Natural killer cell (primary cell): ENCODE results near the gene CYP2C8. TPM values are rescaled to one million over a fixed set of nuclear protein-coding genes. Genes with fewer than 3 reads are reported as not detected.
"Not testable (repeated sequence)": the region's sequence is repeated elsewhere in the genome, so short reads cannot be mapped to it uniquely, and the experiment has no call there.

Experiments used
- ATAC-seq, 3 donors: fragments of 150-1000 bp in 2 of 3; fragments of 200-7000 bp in 1 of 3; cut with Tn5 transposase; 1 replicate in 1 of 3; 2 replicates in 2 of 3; pipeline ENCODE4 v1.10.0; 2021; ENCODE audit warnings: mild to moderate bottlenecking in 2 of 3, moderate library complexity in 2 of 3
- DNase-seq, 2 donors: peaks; one replicate each; pipeline versions ENCODE4 v3.0.0 to v3.0.0-alpha.2; 2013 to 2021; ENCODE audit warnings: mixed read lengths in 1 of 2
- H3K27ac ChIP-seq: one replicate; pipeline ENCODE4 v1.5.1; 2013; ENCODE audit warnings: mild to moderate bottlenecking, low read length
- H3K27me3 ChIP-seq: one replicate; pipeline ENCODE4 v1.6.1; 2013; ENCODE audit warnings: low read length; ENCODE audit not compliant: control insufficient read depth, insufficient read depth
- H3K36me3 ChIP-seq: one replicate; pipeline ENCODE4 v1.6.1; 2013; ENCODE audit warnings: low read length; ENCODE audit not compliant: control insufficient read depth, insufficient read depth
- H3K4me1 ChIP-seq: one replicate; pipeline ENCODE4 v1.6.1; 2013; ENCODE audit warnings: low read length; ENCODE audit not compliant: control insufficient read depth, insufficient read depth
- H3K4me3 ChIP-seq: one replicate; pipeline ENCODE4 v1.5.1; 2013; ENCODE audit warnings: low read length
- H3K9me3 ChIP-seq: one replicate; pipeline ENCODE4 v1.6.1; 2013; ENCODE audit warnings: low read length; ENCODE audit not compliant: control insufficient read depth, insufficient read depth
- H3K27ac Mint-ChIP-seq, 2 donors: one replicate each; pipeline ENCODE4 v1.8.0; 2022; ENCODE audit warnings: mild to moderate bottlenecking in 2 of 2, mixed read lengths in 2 of 2, moderate library complexity in 1 of 2
- H3K27me3 Mint-ChIP-seq, 2 donors: one replicate each; pipeline ENCODE4 v1.8.0; 2022; ENCODE audit warnings: low read depth in 2 of 2, mixed read lengths in 2 of 2
- H3K36me3 Mint-ChIP-seq: one replicate; pipeline ENCODE4 v1.8.0; 2022; ENCODE audit warnings: mixed read lengths
- H3K4me1 Mint-ChIP-seq, 2 donors: one replicate each; pipeline ENCODE4 v1.8.0; 2022; ENCODE audit warnings: mixed read lengths in 2 of 2
- H3K4me3 Mint-ChIP-seq: one replicate; pipeline ENCODE4 v1.8.0; 2022; ENCODE audit warnings: mild to moderate bottlenecking, moderate library complexity, mixed read lengths
- H3K9me3 Mint-ChIP-seq, 2 donors: one replicate each; pipeline ENCODE4 v1.8.0; 2022; ENCODE audit warnings: mixed read lengths in 2 of 2
- WGBS: methylation state at CpG from one replicate; pipeline ENCODE4 v1.1.7; 2013; ENCODE audit warnings: missing lambda C conversion rate; ENCODE audit not compliant: insufficient coverage; 5-methylcytosine and 5-hydroxymethylcytosine counted together
- intact Hi-C: fragments of 100-400 bp; cut with micrococcal nuclease; formaldehyde crosslinking; loops from one replicate; pipeline ENCODE4 v1.14.2; 2022
- total RNA-seq, 4 donors: library from RNA; stranded (reverse); fragments of 120-200 nt in 1 of 4; gene quantifications; one replicate each; pipeline versions ENCODE4 v1.2.3 to v1.2.4, GENCODE V29; 2013 to 2022
- TF ChIP-seq, protein P1 (sequence below): fragments of 200-600 bp; IDR thresholded peaks from one replicate; pipeline ENCODE4 v1.8.0; 2022; ENCODE audit warnings: antibody characterized with exemption

The CYP2C8 gene
- under 1 TPM; 0.23 to 0.49 (median 0.45) TPM for total RNA-seq
- total RNA-seq (2013): 0.97 TPM

DNA sequence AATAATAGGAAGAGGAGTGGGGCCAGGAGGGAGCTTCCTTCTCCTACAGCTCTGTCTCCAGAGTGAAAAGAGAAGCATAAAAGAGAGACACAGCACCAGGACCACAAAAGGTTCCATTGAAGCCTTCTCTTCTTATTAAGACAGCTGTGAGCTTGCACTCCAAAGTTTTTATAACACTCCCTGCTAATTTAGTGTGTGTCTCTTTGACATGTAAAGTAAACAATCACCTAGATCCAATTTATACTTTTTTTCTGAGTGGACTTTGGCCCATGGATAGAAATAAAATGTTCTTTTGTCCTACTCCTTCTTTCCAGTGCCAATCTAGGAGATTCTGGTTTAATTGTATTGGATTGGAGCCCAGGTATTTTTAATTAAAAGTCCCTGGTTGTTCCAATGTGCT is at the start of gene CYP2C8:
CYP2C8 (minus strand) TSS at position 212 of the 400 bp plus-strand sequence; CDS start at position 117, 95 bp downstream.
- Mint-ChIP-seq H3K4me1 (no peaks in the 10 kb centered on the region), H3K36me3 (no peaks in the 10 kb centered on the region), H3K4me3 (no peak within 1 kb of the TSS), H3K27ac (no peak within 1 kb of the TSS), H3K27me3 (no peaks in the 10 kb centered on the region), H3K9me3 (peaks cover 2 to 8% of the 10 kb centered on the region in 2 donors)
- ATAC-seq: no peak
- no peak within 1 kb of the TSS for H3K4me3 ChIP-seq
- TF ChIP-seq, protein P1, sequence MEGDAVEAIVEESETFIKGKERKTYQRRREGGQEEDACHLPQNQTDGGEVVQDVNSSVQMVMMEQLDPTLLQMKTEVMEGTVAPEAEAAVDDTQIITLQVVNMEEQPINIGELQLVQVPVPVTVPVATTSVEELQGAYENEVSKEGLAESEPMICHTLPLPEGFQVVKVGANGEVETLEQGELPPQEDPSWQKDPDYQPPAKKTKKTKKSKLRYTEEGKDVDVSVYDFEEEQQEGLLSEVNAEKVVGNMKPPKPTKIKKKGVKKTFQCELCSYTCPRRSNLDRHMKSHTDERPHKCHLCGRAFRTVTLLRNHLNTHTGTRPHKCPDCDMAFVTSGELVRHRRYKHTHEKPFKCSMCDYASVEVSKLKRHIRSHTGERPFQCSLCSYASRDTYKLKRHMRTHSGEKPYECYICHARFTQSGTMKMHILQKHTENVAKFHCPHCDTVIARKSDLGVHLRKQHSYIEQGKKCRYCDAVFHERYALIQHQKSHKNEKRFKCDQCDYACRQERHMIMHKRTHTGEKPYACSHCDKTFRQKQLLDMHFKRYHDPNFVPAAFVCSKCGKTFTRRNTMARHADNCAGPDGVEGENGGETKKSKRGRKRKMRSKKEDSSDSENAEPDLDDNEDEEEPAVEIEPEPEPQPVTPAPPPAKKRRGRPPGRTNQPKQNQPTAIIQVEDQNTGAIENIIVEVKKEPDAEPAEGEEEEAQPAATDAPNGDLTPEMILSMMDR: no peak
- intact Hi-C loops: no loop called here
- no peak within 1 kb of the TSS for H3K27ac ChIP-seq
- H3K9me3 ChIP-seq: no peaks in the 10 kb centered on the region
- H3K27me3 ChIP-seq: no peaks in the 10 kb centered on the region
- DNase-seq: no peak
- no peaks in the 10 kb centered on the region for H3K36me3 ChIP-seq
- H3K4me1 ChIP-seq: no peaks in the 10 kb centered on the region

DNA sequence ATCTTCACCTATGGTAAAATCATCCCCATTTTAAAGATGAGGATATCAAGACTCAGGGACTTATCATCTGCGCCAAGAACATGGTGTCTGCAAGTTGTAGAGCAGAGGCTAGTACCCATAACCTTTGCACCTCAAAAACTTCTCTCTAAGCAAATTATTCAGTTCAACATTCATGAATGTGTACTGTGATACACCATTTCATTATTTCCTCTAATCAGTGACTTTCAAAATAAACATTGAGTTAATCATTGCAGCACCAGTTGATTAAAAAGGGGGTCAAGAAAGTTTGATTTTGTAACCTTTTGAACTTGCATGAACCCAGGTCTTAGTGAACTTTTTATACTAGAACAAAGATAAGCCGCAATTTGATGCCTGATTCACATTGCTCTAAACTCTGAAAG is 47.6 kb upstream of the CYP2C8 start:
- WGBS: 64% methylated on average over 2 of the region's 2 CpGs
- Histone ChIP-seq H3K9me3 (no peaks in the 10 kb centered on the region), H3K4me1 (no peaks in the 10 kb centered on the region), H3K36me3 (no peaks in the 10 kb centered on the region), H3K4me3 (no peak overlapping the region), H3K27me3 (no peaks in the 10 kb centered on the region), H3K27ac (no peak overlapping the region)
- no peaks in the 10 kb centered on the region for H3K27me3 Mint-ChIP-seq
- ATAC-seq: no peak
- no peak for DNase-seq
- no peak overlapping the region for H3K27ac Mint-ChIP-seq
- H3K9me3 Mint-ChIP-seq: peaks cover 12 to 14% of the 10 kb centered on the region in 2 donors
- no peaks in the 10 kb centered on the region for H3K36me3 Mint-ChIP-seq
- intact Hi-C loops: no loop called here
- no peak overlapping the region for H3K4me3 Mint-ChIP-seq
- TF ChIP-seq, protein P1: no peak
- no peaks in the 10 kb centered on the region for H3K4me1 Mint-ChIP-seq

DNA sequence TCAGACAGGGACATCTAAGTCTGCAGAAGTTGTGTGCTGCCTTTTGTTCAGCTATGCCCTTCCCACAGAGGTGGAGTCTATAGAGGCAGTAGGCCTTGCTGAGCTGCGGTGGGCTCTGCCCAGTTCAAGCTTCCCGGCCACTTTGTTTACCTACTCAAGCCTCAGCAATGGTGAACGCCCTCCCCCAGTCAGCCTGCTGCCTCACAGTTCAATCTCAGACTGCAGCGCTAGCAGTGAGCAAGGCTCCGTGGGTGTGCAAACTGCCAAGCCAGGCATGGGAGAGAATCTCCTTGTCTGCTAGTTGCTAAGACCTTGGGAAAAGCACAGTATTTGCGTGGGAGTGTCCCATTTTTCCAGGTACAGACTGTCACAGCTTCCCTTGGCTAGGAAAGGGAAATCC is 41.5 kb upstream of the CYP2C8 start:
- H3K4me1 ChIP-seq, ATAC-seq, H3K36me3 Mint-ChIP-seq, H3K9me3 ChIP-seq, H3K4me3 ChIP-seq, H3K36me3 ChIP-seq, H3K27ac ChIP-seq, H3K27me3 Mint-ChIP-seq, intact Hi-C loops, H3K4me3 Mint-ChIP-seq, H3K27ac Mint-ChIP-seq, H3K27me3 ChIP-seq, DNase-seq, H3K4me1 Mint-ChIP-seq: not testable (repeated sequence)
- WGBS: 100% methylated on average over 3 of the region's 6 CpGs
- H3K9me3 Mint-ChIP-seq: peaks cover 13% of the 10 kb centered on the region in 2 donors

DNA sequence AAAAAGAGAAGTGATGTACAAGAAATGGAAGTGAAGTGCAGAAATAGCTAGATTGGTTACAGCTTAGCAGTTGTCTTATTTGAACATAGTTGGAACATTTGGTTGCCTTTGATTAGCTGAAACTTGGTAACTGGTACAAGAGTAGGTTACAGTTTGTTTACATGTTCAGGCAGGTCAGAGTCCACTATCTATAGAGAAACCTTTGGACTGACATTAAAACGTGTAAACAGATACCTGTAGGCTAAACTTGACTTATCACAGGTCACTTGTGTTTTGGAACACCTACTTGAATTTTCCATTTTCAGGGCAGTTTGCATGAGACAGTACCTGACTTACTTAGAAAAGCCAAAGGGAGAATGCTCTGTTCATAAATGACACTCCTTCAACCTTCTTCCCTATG is 28.5 kb upstream of the CYP2C8 start:
- WGBS: 78% methylated on average over 1 of the region's 1 CpG
- H3K36me3 ChIP-seq: no peaks in the 10 kb centered on the region
- TF ChIP-seq, protein P1: no peak
- H3K36me3 Mint-ChIP-seq: no peaks in the 10 kb centered on the region
- no peaks in the 10 kb centered on the region for H3K9me3 ChIP-seq
- no peaks in the 10 kb centered on the region for H3K27me3 ChIP-seq
- DNase-seq (no peak), ATAC-seq (no peak)
- H3K27me3 Mint-ChIP-seq: no peaks in the 10 kb centered on the region
- H3K4me3 ChIP-seq: no peak overlapping the region
- H3K4me1 Mint-ChIP-seq: no peaks in the 10 kb centered on the region
- H3K4me3 Mint-ChIP-seq: no peak overlapping the region
- H3K4me1 ChIP-seq: no peaks in the 10 kb centered on the region
- no peak overlapping the region for H3K27ac ChIP-seq
- intact Hi-C loops: no loop called here
- H3K9me3 Mint-ChIP-seq: peaks cover 0 to 4% of the 10 kb centered on the region in 2 donors
- H3K27ac Mint-ChIP-seq: no peak overlapping the region
